Hepatocyte (in vitro differentiated cells): ENCODE measurements around the gene CBLL1.

Experiments
- CTCF ChIP-seq: fragments of 200-600 bp; sonication (generic); IDR thresholded peaks from 2 replicates; pipeline ENCODE4 v1.5.1; 2016; ENCODE audit warnings: antibody characterized with exemption, mild to moderate bottlenecking; ENCODE audit not compliant: poor library complexity
- EZH2 ChIP-seq: fragments of 200-600 bp; sonication (generic); IDR thresholded peaks from 2 replicates; pipeline ENCODE4 v1.6.1; 2016; ENCODE audit warnings: antibody characterized with exemption, mild to moderate bottlenecking, borderline replicate concordance

GRCh38 chr7:107789647-107790046 lies 45.7 kb downstream of the CBLL1 start:
- TF ChIP-seq CTCF (no peak), EZH2 (no peak)
